Activated CD8-positive, alpha-beta T cell treated with anti-CD3 and anti-CD28 coated beads for 36 hours (primary cell): Measurements from ENCODE around the gene VPS37C. TPM values are rescaled to one million over a fixed set of nuclear protein-coding genes. Genes with fewer than 3 reads are reported as not detected.
"Not testable (repeated sequence)": the region's sequence is repeated elsewhere in the genome, so short reads cannot be mapped to it uniquely, and the experiment has no call there.

Source experiments
- ATAC-seq: fragments of 200-7000 bp; cut with Tn5 transposase; one replicate; pipeline ENCODE4 v1.10.0; 2021; ENCODE audit warnings: mild to moderate bottlenecking, moderate library complexity
- CTCF ChIA-PET: fragments of 350-600 bp; sonication (Branson Sonifier 250); formaldehyde crosslinking; loops from one replicate; lab custom pipeline; 2021; ENCODE audit warnings: antibody characterized with exemption; lab: Charles Lee
- POLR2A ChIA-PET: fragments of 350-600 bp; sonication (Branson Sonifier 250); formaldehyde crosslinking; loops from one replicate; lab custom pipeline; 2021; ENCODE audit warnings: antibody characterized with exemption; lab: Charles Lee
- DNase-seq: peaks from one replicate; pipeline ENCODE4 v3.0.0-alpha.2; 2020
- H3K27ac Mint-ChIP-seq: one replicate; pipeline ENCODE4 v1.8.0; 2021; ENCODE audit warnings: mild to moderate bottlenecking, mixed read lengths
- H3K27me3 Mint-ChIP-seq: one replicate; pipeline ENCODE4 v1.8.0; 2021; ENCODE audit warnings: mixed read lengths
- H3K36me3 Mint-ChIP-seq: one replicate; pipeline ENCODE4 v1.8.0; 2021; ENCODE audit warnings: low read depth, mixed read lengths
- H3K4me1 Mint-ChIP-seq: one replicate; pipeline ENCODE4 v1.8.0; 2021; ENCODE audit warnings: low read depth, mixed read lengths
- H3K4me3 Mint-ChIP-seq: one replicate; pipeline ENCODE4 v1.8.0; 2021; ENCODE audit warnings: mild to moderate bottlenecking, moderate library complexity, mixed read lengths
- H3K9me3 Mint-ChIP-seq: one replicate; pipeline ENCODE4 v1.8.0; 2021; ENCODE audit warnings: mixed read lengths
- CTCF ChIP-seq: fragments of 200-600 bp; IDR thresholded peaks from one replicate; pipeline ENCODE4 v1.8.0; 2022; ENCODE audit warnings: antibody characterized with exemption, mild to moderate bottlenecking
- intact Hi-C: fragments of 100-400 bp; cut with micrococcal nuclease; formaldehyde crosslinking; loops from one replicate; pipeline ENCODE4 v1.10.0; 2022
- total RNA-seq, 2 experiments: library from RNA; stranded (reverse); gene quantifications; one replicate each; pipeline ENCODE4 v1.2.3, GENCODE V29; 2021

Gene VPS37C
- total RNA-seq, 2 experiments from 2014 or later, result 6.6 to 7.2 TPM

DNA sequence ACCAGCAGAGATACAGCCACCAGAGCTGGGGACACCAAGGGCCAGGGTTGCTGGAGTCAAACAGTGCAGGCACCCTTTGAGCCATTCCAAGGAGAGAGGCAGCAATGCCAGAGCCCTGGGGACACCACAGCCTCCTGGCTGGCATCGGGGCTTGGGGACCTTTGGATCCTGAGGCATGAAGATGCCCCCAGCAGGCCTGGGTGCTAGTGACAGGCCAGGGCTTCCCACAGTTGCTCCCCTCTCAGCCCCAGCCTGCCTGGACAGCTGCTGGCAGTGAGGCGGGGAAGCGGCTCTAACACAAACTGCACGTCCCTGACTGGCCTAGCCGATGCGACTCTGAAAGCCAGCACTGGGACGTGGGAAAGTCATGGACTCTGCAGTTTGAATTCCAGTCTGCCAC, 56.3 kb downstream of the VPS37C start:
- Mint-ChIP-seq H3K4me3 (no peak overlapping the region), H3K27me3 (no peaks in the 10 kb centered on the region), H3K4me1 (peaks cover 50% of the 10 kb centered on the region), H3K36me3 (peaks cover 60% of the 10 kb centered on the region), H3K27ac (no peak overlapping the region), H3K9me3 (no peaks in the 10 kb centered on the region)
- no peak for TF ChIP-seq CTCF
- intact Hi-C loops, result no loop called here
- ATAC-seq, result no peak
- ChIA-PET POLR2A (interaction anchor here (0.5 to 2.8 kb wide), 11 partner anchors 10 to 210 kb away, joined by 3 to 15 read pairs (median 4); no protein-coding TSS in a partner anchor), CTCF (interaction anchor here (0.7 to 1.7 kb wide), 7 partner anchors 8 to 135 kb away, joined by 3 to 5 read pairs (median 3); no protein-coding TSS in a partner anchor)
- peak; percentile 5 for DNase-seq

- no peaks in the 10 kb centered on the region for H3K9me3 Mint-ChIP-seq
- H3K36me3 Mint-ChIP-seq, result peaks cover 54% of the 10 kb centered on the region
- ChIA-PET CTCF (interaction anchor here (0.8 to 1.7 kb wide), 4 partner anchors 9 to 83 kb away, joined by 3 to 5 read pairs (median 4); no protein-coding TSS in a partner anchor), POLR2A (interaction anchor here (0.6 to 2.6 kb wide), 8 partner anchors 8 to 122 kb away, joined by 3 to 19 read pairs (median 3); no protein-coding TSS in a partner anchor)
- no peak overlapping the region for H3K27ac Mint-ChIP-seq
- H3K4me3 Mint-ChIP-seq, result no peak overlapping the region
- DNase-seq, result peak; percentile 32
- ATAC-seq, result no peak
- peaks cover 41% of the 10 kb centered on the region for H3K4me1 Mint-ChIP-seq
- H3K27me3 Mint-ChIP-seq, result no peaks in the 10 kb centered on the region
- TF ChIP-seq CTCF, result no peak
- intact Hi-C loops, result no loop called here
Observed at GRCh38 chr11:61103851-61104423, 57.3 kb downstream of the VPS37C start.

GRCh38 chr11:61102667-61103571, 58.3 kb downstream of the VPS37C start:
- Mint-ChIP-seq H3K36me3 (peaks cover 47% of the 10 kb centered on the region), H3K4me1 (peaks cover 32% of the 10 kb centered on the region), H3K27me3 (no peaks in the 10 kb centered on the region), H3K9me3 (no peaks in the 10 kb centered on the region), H3K27ac (no peak overlapping the region), H3K4me3 (no peak overlapping the region)
- TF ChIP-seq CTCF, result no peak
- ATAC-seq (peak; percentile 37), DNase-seq (peak; percentile 56)
- ChIA-PET CTCF (interaction anchor here (0.7 to 1.4 kb wide), 2 partner anchors 117 to 133 kb away, joined by 3 read pairs; no protein-coding TSS in a partner anchor), POLR2A (interaction anchor here (0.6 to 2.6 kb wide), 16 partner anchors 9 to 131 kb away, joined by 3 to 19 read pairs (median 5); partner anchors contain the start of gene CD6)
- intact Hi-C loops, result no loop called here

DNA sequence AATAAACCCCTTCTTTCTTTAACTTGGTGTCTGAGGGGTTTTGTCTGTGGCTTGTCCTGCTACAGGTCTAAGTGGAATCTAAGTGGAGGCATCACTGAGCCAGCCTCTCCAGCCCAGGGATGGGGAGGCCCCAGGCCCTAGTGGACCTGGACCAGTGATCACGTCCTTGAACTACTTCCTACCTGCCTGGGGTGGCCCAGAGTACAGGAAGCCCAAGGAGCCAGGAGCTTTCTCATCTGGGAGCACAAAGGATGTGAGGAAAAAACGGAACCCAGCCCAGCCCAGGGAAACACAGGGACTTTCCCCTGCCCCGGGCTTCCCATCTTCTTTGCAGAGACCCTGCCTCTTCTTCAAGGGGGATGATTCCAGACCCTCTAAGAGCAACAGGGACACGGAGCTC, 62.4 kb downstream of the VPS37C start:
- ChIA-PET POLR2A (no interaction called here), CTCF (no interaction called here)
- TF ChIP-seq CTCF, result no peak
- Mint-ChIP-seq H3K9me3 (peaks cover 4% of the 10 kb centered on the region), H3K27me3 (no peaks in the 10 kb centered on the region), H3K27ac (no peak overlapping the region), H3K4me1 (peaks cover 14% of the 10 kb centered on the region), H3K4me3 (no peak overlapping the region), H3K36me3 (peaks cover 22% of the 10 kb centered on the region)
- ATAC-seq (no peak), DNase-seq (no peak)
- intact Hi-C loops, result no loop called here

GRCh38 chr11:61098261-61098660, 63.0 kb downstream of the VPS37C start:
- H3K9me3 Mint-ChIP-seq, POLR2A ChIA-PET, intact Hi-C loops, DNase-seq, H3K27ac Mint-ChIP-seq, H3K27me3 Mint-ChIP-seq, ATAC-seq, H3K4me3 Mint-ChIP-seq, CTCF ChIA-PET: not testable (repeated sequence)
- Mint-ChIP-seq H3K4me1 (peaks cover 18% of the 10 kb centered on the region), H3K36me3 (peaks cover 17% of the 10 kb centered on the region)
